GM23338 (cell line): Measurements from ENCODE around the gene RAMP1. TPM values are rescaled to one million over a fixed set of nuclear protein-coding genes. Genes with fewer than 3 reads are reported as not detected.
A peak's percentile ranks its signal among the peaks of the same experiment; 100 is the strongest.

Experiments
- ATAC-seq: fragments of 200-7000 bp; cut with Tn5 transposase; 3 replicates; pipeline ENCODE4 v1.9.1; 2020
- DNase-seq: peaks from one replicate; pipeline ENCODE4 v3.0.0-alpha.2; 2015; ENCODE audit warnings: low spot score
- H2AFZ ChIP-seq: fragments of 200-600 bp; sonication (generic); 2 replicates; pipeline ENCODE4 v1.8.0; 2016; ENCODE audit warnings: antibody characterized with exemption, mild to moderate bottlenecking, moderate library complexity
- H3F3A ChIP-seq: fragments of 200-600 bp; sonication (generic); replicated peaks from 2 replicates; pipeline ENCODE4 v1.8.0; 2017; ENCODE audit warnings: antibody characterized with exemption, mixed run types, low read depth
- H3K27ac ChIP-seq: fragments of 200-600 bp; sonication (generic); 2 replicates; pipeline ENCODE4 v1.6.1; 2016; ENCODE audit warnings: low read depth
- H3K27me3 ChIP-seq: fragments of 200-600 bp; sonication (generic); 2 replicates; pipeline ENCODE4 v1.8.0; 2016; ENCODE audit warnings: mild to moderate bottlenecking, mixed run types, moderate library complexity; ENCODE audit not compliant: insufficient read depth
- H3K36me3 ChIP-seq: fragments of 200-600 bp; sonication (generic); 2 replicates; pipeline ENCODE4 v1.8.0; 2016; ENCODE audit warnings: mild to moderate bottlenecking; ENCODE audit not compliant: insufficient read depth
- H3K4me1 ChIP-seq: fragments of 200-600 bp; sonication (generic); 2 replicates; pipeline ENCODE4 v1.8.0; 2016; ENCODE audit warnings: mild to moderate bottlenecking, moderate library complexity; ENCODE audit not compliant: insufficient read depth
- H3K4me2 ChIP-seq: fragments of 200-600 bp; sonication (generic); 2 replicates; pipeline ENCODE4 v1.7.1; 2017; ENCODE audit warnings: mixed run types
- H3K4me3 ChIP-seq: fragments of 200-600 bp; sonication (generic); 2 replicates; pipeline ENCODE4 v1.6.1; 2016; ENCODE audit warnings: mixed run types
- H3K79me2 ChIP-seq: fragments of 200-600 bp; sonication (generic); replicated peaks from 2 replicates; pipeline ENCODE4 v1.8.0; 2017; ENCODE audit warnings: mild to moderate bottlenecking; ENCODE audit not compliant: insufficient read depth
- H3K9me2 ChIP-seq: fragments of 200-600 bp; sonication (generic); 2 replicates; pipeline ENCODE4 v1.8.0; 2017; ENCODE audit not compliant: insufficient read depth
- H4K20me1 ChIP-seq: fragments of 200-600 bp; sonication (generic); replicated peaks from 2 replicates; pipeline ENCODE4 v1.8.0; 2017; ENCODE audit warnings: mild to moderate bottlenecking; ENCODE audit not compliant: insufficient read depth
- H3K27ac Mint-ChIP-seq: 2 replicates; pipeline ENCODE4 v1.8.0; 2020; ENCODE audit warnings: inconsistent platforms, mild to moderate bottlenecking, moderate library complexity, mixed read lengths
- H3K27me3 Mint-ChIP-seq: 3 replicates; pipeline ENCODE4 v1.8.0; 2022; ENCODE audit warnings: low read depth, mild to moderate bottlenecking, moderate library complexity, mixed read lengths, inconsistent platforms; ENCODE audit not compliant: insufficient read depth, poor library complexity
- H3K36me3 Mint-ChIP-seq: 3 replicates; pipeline ENCODE4 v1.8.0; 2021; ENCODE audit warnings: low read depth, mild to moderate bottlenecking, inconsistent platforms, moderate library complexity, mixed read lengths
- H3K4me1 Mint-ChIP-seq: 3 replicates; pipeline ENCODE4 v1.8.0; 2020; ENCODE audit warnings: mild to moderate bottlenecking, inconsistent platforms, mixed read lengths
- H3K4me3 Mint-ChIP-seq: 3 replicates; pipeline ENCODE4 v1.8.0; 2021; ENCODE audit warnings: moderate library complexity, mild to moderate bottlenecking, inconsistent platforms, mixed read lengths
- H3K9me3 Mint-ChIP-seq: 3 replicates; pipeline ENCODE4 v1.8.0; 2020; ENCODE audit warnings: moderate library complexity, mild to moderate bottlenecking, inconsistent platforms, mixed read lengths
- CREB1 ChIP-seq: fragments of 250-450 bp; sonication (Bioruptor Pico); IDR thresholded peaks from 2 replicates; pipeline ENCODE4 v1.5.0; 2020; ENCODE audit warnings: low read depth, mild to moderate bottlenecking, moderate library complexity
- EZH2phosphoT487 ChIP-seq: fragments of 200-600 bp; sonication (generic); IDR thresholded peaks from one replicate; pipeline ENCODE4 v1.8.1; 2018; ENCODE audit warnings: antibody characterized with exemption; ENCODE audit not compliant: unreplicated experiment
- POLR2AphosphoS5 ChIP-seq: IDR thresholded peaks from 2 replicates; pipeline ENCODE4 v1.6.1; 2016; ENCODE audit warnings: antibody characterized with exemption, low read depth
- REST ChIP-seq: IDR thresholded peaks from one replicate; pipeline ENCODE4 v1.6.1; 2018; ENCODE audit warnings: antibody characterized with exemption; ENCODE audit not compliant: unreplicated experiment
- STAT1 ChIP-seq: IDR thresholded peaks from one replicate; pipeline ENCODE4 v1.6.1; 2016; ENCODE audit warnings: antibody characterized with exemption; ENCODE audit not compliant: unreplicated experiment
- ZNF114 ChIP-seq: fragments of 250-450 bp; sonication (Bioruptor Pico); IDR thresholded peaks from 2 replicates; pipeline ENCODE4 v1.5.0; 2020; ENCODE audit warnings: mild to moderate bottlenecking, moderate library complexity
- ZNF331 ChIP-seq: fragments of 250-450 bp; sonication (Bioruptor Pico); IDR thresholded peaks from 2 replicates; pipeline ENCODE4 v1.5.0; 2020; ENCODE audit warnings: low read depth, mild to moderate bottlenecking, moderate library complexity
- polyA plus RNA-seq: library from polyadenylated mRNA; unstranded; fragments of >200 nt; fragmentation: Nextera tagmentation; extraction: Ambion mirVana; gene quantifications from 2 replicates; pipeline ENCODE4 v1.2.1, GENCODE V29; 2016
- total RNA-seq: library from RNA; depleted of rRNA; stranded (reverse); fragments of >200 nt; shearing (Covaris generic); gene quantifications from 2 replicates; pipeline ENCODE4 v1.2.3, GENCODE V29; 2014
- TF ChIP-seq, protein P1 (sequence below), 2 experiments: fragments of 200-600 bp in 1 of 2; sonication (generic) in 1 of 2; conservative IDR thresholded peaks; 2 replicates each; pipeline versions ENCODE4 v1.5.1 to v1.6.1; 2016 to 2017; ENCODE audit warnings: antibody characterized with exemption in 2 of 2, low read depth in 2 of 2, mild to moderate bottlenecking in 2 of 2, moderate library complexity in 1 of 2
- TF ChIP-seq, protein P2 (sequence below): fragments of 250-450 bp; sonication (Bioruptor Pico); IDR thresholded peaks from 2 replicates; pipeline ENCODE4 v1.5.0; 2020; ENCODE audit warnings: mild to moderate bottlenecking, moderate library complexity

Gene RAMP1
- total and polyA plus RNA-seq, 2 experiments from 2014 or later = 1.7 to 3.3 TPM

DNA sequence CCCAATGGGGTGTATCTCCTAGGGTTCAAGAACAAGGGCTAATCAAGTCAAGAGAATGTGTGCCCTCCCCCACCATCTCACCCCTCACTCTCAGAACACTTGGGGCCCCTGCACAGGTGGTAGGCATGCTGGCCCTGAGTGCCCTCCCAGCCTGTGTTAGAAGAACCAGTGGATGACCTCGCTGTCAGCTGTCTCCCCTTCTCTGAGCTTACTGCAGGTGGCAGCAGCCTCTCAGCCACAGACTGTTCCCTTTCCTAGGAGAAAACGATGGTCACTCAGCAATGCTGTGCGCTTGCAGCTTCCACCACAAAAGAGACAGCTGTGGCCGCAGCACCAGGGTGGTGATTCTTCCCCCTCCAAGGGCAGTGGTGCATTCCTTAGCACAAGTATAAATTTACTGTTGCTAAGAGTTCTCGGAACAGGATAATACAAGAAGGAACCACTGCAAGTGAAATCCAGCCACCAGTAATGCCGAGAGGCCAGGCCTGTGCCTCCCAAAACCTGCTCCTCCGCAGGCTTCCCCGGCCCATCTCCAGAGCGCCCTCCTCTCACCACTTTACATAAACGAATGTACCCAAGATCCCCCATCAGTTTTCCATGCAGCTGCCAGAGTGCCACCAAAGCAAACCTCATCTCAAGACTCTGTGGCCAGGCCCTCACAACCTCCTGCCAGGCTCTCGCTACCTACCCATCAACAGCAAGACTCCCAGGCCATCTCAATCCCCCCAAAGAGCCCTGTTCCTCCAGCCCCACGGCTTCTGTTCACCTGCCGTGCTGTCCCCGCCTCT is 935 bp upstream of the RAMP1 start:
- Histone ChIP-seq H3K9me2 (no peaks in the 10 kb centered on the region), H3K79me2 (no peaks in the 10 kb centered on the region), H3K36me3 (no peaks in the 10 kb centered on the region), H4K20me1 (no peaks in the 10 kb centered on the region), H2AFZ (peak overlapping the region; percentile 98), H3K4me3 (peak overlapping the region; percentile 60), H3K27ac (no peak overlapping the region), H3K4me1 (0 out of 2 replicates have a peak, but pooled peaks cover 4% of the 10 kb centered on the region), H3F3A (peaks cover 6% of the 10 kb centered on the region; the same call in 1 of the 2 replicates), H3K4me2 (peak overlapping the region; percentile 83), H3K27me3 (peaks cover 33% of the 10 kb centered on the region)
- no peaks in the 10 kb centered on the region for H3K36me3 Mint-ChIP-seq
- peak; percentile 85 for DNase-seq
- no peaks in the 10 kb centered on the region for H3K9me3 Mint-ChIP-seq
- H3K4me1 Mint-ChIP-seq = peaks cover 19% of the 10 kb centered on the region
- H3K27ac Mint-ChIP-seq = no peak overlapping the region
- H3K27me3 Mint-ChIP-seq = peaks cover 30% of the 10 kb centered on the region
- peak overlapping the region; percentile 76 for H3K4me3 Mint-ChIP-seq
- ATAC-seq = peak; percentile 88
- no peak for TF ChIP-seq STAT1
- TF ChIP-seq, protein P1, sequence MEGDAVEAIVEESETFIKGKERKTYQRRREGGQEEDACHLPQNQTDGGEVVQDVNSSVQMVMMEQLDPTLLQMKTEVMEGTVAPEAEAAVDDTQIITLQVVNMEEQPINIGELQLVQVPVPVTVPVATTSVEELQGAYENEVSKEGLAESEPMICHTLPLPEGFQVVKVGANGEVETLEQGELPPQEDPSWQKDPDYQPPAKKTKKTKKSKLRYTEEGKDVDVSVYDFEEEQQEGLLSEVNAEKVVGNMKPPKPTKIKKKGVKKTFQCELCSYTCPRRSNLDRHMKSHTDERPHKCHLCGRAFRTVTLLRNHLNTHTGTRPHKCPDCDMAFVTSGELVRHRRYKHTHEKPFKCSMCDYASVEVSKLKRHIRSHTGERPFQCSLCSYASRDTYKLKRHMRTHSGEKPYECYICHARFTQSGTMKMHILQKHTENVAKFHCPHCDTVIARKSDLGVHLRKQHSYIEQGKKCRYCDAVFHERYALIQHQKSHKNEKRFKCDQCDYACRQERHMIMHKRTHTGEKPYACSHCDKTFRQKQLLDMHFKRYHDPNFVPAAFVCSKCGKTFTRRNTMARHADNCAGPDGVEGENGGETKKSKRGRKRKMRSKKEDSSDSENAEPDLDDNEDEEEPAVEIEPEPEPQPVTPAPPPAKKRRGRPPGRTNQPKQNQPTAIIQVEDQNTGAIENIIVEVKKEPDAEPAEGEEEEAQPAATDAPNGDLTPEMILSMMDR (conservative IDR thresholded peaks at IDR 0.05; ENCODE audit: low read depth in 2 of 2) = peak; percentile 64 to 96

- Histone ChIP-seq H3K4me3 (peak overlapping the region; percentile 60), H3K9me2 (no peaks in the 10 kb centered on the region), H3K27me3 (peaks cover 33% of the 10 kb centered on the region), H3K4me1 (0 out of 2 replicates have a peak, but pooled peaks cover 4% of the 10 kb centered on the region), H3K27ac (no peak overlapping the region), H3K4me2 (peak overlapping the region; percentile 83), H2AFZ (peak overlapping the region; percentile 98), H3K36me3 (no peaks in the 10 kb centered on the region), H3K79me2 (no peaks in the 10 kb centered on the region), H3F3A (peaks cover 6% of the 10 kb centered on the region; the same call in 1 of the 2 replicates), H4K20me1 (no peaks in the 10 kb centered on the region)
- peak; percentile 37 for DNase-seq
- H3K9me3 Mint-ChIP-seq = no peaks in the 10 kb centered on the region
- H3K4me1 Mint-ChIP-seq = peaks cover 19% of the 10 kb centered on the region
- no peaks in the 10 kb centered on the region for H3K36me3 Mint-ChIP-seq
- no peak overlapping the region for H3K27ac Mint-ChIP-seq
- peak; percentile 10 for ATAC-seq
- H3K27me3 Mint-ChIP-seq = peaks cover 30% of the 10 kb centered on the region
- peak overlapping the region; percentile 76 for H3K4me3 Mint-ChIP-seq
- TF ChIP-seq ZNF114 (CRISPR knock-in tag) (no peak), ZNF331 (CRISPR knock-in tag) (no peak), REST (no peak), STAT1 (no peak), CREB1 (CRISPR knock-in tag) (no peak), POLR2AphosphoS5 (no peak), EZH2phosphoT487 (no peak)
- TF ChIP-seq, protein P2, sequence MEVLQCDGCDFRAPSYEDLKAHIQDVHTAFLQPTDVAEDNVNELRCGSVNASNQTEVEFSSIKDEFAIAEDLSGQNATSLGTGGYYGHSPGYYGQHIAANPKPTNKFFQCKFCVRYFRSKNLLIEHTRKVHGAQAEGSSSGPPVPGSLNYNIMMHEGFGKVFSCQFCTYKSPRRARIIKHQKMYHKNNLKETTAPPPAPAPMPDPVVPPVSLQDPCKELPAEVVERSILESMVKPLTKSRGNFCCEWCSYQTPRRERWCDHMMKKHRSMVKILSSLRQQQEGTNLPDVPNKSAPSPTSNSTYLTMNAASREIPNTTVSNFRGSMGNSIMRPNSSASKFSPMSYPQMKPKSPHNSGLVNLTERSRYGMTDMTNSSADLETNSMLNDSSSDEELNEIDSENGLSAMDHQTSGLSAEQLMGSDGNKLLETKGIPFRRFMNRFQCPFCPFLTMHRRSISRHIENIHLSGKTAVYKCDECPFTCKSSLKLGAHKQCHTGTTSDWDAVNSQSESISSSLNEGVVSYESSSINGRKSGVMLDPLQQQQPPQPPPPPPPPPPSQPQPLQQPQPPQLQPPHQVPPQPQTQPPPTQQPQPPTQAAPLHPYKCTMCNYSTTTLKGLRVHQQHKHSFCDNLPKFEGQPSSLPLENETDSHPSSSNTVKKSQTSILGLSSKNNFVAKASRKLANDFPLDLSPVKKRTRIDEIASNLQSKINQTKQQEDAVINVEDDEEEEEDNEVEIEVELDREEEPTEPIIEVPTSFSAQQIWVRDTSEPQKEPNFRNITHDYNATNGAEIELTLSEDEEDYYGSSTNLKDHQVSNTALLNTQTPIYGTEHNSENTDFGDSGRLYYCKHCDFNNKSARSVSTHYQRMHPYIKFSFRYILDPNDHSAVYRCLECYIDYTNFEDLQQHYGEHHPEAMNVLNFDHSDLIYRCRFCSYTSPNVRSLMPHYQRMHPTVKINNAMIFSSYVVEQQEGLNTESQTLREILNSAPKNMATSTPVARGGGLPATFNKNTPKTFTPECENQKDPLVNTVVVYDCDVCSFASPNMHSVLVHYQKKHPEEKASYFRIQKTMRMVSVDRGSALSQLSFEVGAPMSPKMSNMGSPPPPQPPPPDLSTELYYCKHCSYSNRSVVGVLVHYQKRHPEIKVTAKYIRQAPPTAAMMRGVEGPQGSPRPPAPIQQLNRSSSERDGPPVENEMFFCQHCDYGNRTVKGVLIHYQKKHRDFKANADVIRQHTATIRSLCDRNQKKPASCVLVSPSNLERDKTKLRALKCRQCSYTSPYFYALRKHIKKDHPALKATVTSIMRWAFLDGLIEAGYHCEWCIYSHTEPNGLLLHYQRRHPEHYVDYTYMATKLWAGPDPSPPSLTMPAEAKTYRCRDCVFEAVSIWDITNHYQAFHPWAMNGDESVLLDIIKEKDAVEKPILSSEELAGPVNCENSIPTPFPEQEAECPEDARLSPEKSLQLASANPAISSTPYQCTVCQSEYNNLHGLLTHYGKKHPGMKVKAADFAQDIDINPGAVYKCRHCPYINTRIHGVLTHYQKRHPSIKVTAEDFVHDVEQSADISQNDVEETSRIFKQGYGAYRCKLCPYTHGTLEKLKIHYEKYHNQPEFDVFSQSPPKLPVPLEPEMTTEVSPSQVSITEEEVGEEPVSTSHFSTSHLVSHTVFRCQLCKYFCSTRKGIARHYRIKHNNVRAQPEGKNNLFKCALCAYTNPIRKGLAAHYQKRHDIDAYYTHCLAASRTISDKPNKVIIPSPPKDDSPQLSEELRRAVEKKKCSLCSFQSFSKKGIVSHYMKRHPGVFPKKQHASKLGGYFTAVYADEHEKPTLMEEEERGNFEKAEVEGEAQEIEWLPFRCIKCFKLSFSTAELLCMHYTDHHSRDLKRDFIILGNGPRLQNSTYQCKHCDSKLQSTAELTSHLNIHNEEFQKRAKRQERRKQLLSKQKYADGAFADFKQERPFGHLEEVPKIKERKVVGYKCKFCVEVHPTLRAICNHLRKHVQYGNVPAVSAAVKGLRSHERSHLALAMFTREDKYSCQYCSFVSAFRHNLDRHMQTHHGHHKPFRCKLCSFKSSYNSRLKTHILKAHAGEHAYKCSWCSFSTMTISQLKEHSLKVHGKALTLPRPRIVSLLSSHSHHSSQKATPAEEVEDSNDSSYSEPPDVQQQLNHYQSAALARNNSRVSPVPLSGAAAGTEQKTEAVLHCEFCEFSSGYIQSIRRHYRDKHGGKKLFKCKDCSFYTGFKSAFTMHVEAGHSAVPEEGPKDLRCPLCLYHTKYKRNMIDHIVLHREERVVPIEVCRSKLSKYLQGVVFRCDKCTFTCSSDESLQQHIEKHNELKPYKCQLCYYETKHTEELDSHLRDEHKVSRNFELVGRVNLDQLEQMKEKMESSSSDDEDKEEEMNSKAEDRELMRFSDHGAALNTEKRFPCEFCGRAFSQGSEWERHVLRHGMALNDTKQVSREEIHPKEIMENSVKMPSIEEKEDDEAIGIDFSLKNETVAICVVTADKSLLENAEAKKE (CRISPR knock-in tag) = no peak
Measured at GRCh38 chr2:237859082-237859433, 365 bp upstream of the RAMP1 start.
